Keratinocyte (primary cell): ENCODE measurements around the gene COX6B2. TPM values are rescaled to one million over a fixed set of nuclear protein-coding genes. Genes with fewer than 3 reads are reported as not detected.
A peak's percentile ranks its signal among the peaks of the same experiment; 100 is the strongest.
"Not testable (repeated sequence)": the region's sequence is repeated elsewhere in the genome, so short reads cannot be mapped to it uniquely, and the experiment has no call there.

ENCODE experiments used
- DNase-seq: peaks from one replicate; pipeline ENCODE4 v3.0.0-alpha.2; 2011; ENCODE audit warnings: low read depth, missing footprints, low spot score
- FAIRE-seq: peaks from 2 replicates; lab custom pipeline; 2011; peaks lifted over from hg19 to GRCh38; lab: Jason Lieb, UNC
- H2AFZ ChIP-seq: 2 replicates; pipeline ENCODE4 v1.6.0; 2012; ENCODE audit warnings: low read length, control low read depth, inconsistent platforms; ENCODE audit not compliant: control insufficient read depth
- H3K27ac ChIP-seq: 2 replicates; pipeline ENCODE4 v1.5.1; 2011; ENCODE audit warnings: low read length; ENCODE audit not compliant: control insufficient read depth, insufficient read depth
- H3K27me3 ChIP-seq: 3 replicates; pipeline ENCODE4 v1.6.0; 2011; ENCODE audit warnings: low read length; ENCODE audit not compliant: control insufficient read depth, insufficient read depth; ENCODE audit errors: extremely low read depth
- H3K36me3 ChIP-seq, 2 experiments: 2 replicates in 1 of 2; 3 replicates in 1 of 2; pipeline ENCODE4 v1.5.1; 2011; ENCODE audit warnings: low read length in 2 of 2, mild to moderate bottlenecking in 1 of 2; ENCODE audit not compliant: control insufficient read depth in 2 of 2, insufficient read depth in 2 of 2; ENCODE audit errors: extremely low read depth in 1 of 2
- H3K4me1 ChIP-seq: 3 replicates; pipeline ENCODE4 v1.5.1; 2011; ENCODE audit warnings: low read length; ENCODE audit not compliant: control insufficient read depth, insufficient read depth; ENCODE audit errors: extremely low read depth
- H3K4me2 ChIP-seq: 3 replicates; pipeline ENCODE4 v1.6.0; 2011; ENCODE audit warnings: low read depth, low read length; ENCODE audit not compliant: control insufficient read depth, insufficient read depth; ENCODE audit errors: extremely low read depth
- H3K4me3 ChIP-seq, 3 experiments: fragments of 200-600 bp in 1 of 3; sonication (generic) in 1 of 3; 2 replicates in 2 of 3; 3 replicates in 1 of 3; pipeline ENCODE4 v1.5.1; 2011 to 2016; ENCODE audit warnings: low read length in 3 of 3, mild to moderate bottlenecking in 3 of 3, control low read depth in 2 of 3, inconsistent platforms in 1 of 3, low read depth in 1 of 3, mixed read lengths in 1 of 3, mixed run types in 1 of 3, moderate library complexity in 1 of 3; ENCODE audit not compliant: control insufficient read depth in 2 of 3, insufficient read depth in 2 of 3; ENCODE audit errors: extremely low read depth in 1 of 3
- H3K79me2 ChIP-seq: 2 replicates; pipeline ENCODE4 v1.6.0; 2012; ENCODE audit warnings: low read length; ENCODE audit not compliant: control insufficient read depth, insufficient read depth
- H3K9ac ChIP-seq: 3 replicates; pipeline ENCODE4 v1.6.0; 2011; ENCODE audit warnings: low read length; ENCODE audit not compliant: control insufficient read depth, insufficient read depth; ENCODE audit errors: extremely low read depth
- H3K9me1 ChIP-seq: 3 replicates; pipeline ENCODE4 v1.6.0; 2011; ENCODE audit warnings: low read length; ENCODE audit not compliant: control insufficient read depth, insufficient read depth; ENCODE audit errors: extremely low read depth
- H3K9me3 ChIP-seq: 2 replicates; pipeline ENCODE4 v1.5.1; 2012; ENCODE audit warnings: low read depth, low read length; ENCODE audit not compliant: control insufficient read depth
- H4K20me1 ChIP-seq: 3 replicates; pipeline ENCODE4 v1.6.0; 2011; ENCODE audit warnings: low read length; ENCODE audit not compliant: control insufficient read depth, insufficient read depth; ENCODE audit errors: extremely low read depth
- EZH2 ChIP-seq: IDR thresholded peaks from one replicate; pipeline ENCODE4 v1.6.1; 2012; ENCODE audit warnings: inconsistent platforms, mild to moderate bottlenecking, low read length, moderate library complexity
- dilution Hi-C: fragments of 300-500 bp; cut with MboI; formaldehyde crosslinking; loops from one replicate; pipeline ENCODE4 v1.7.0; 2020; ENCODE audit warnings: low sequenced_read_pairs; ENCODE audit not compliant: extremely low pct_ligation_motif_present
- polyA minus RNA-seq, 3 experiments: library from RNA; depleted of rRNA, polyadenylated mRNA; stranded (reverse); fragments of >200 nt; gene quantifications; 1 replicate in 1 of 3; 2 replicates in 1 of 3; 3 replicates in 1 of 3; pipeline ENCODE4 v1.2.3, GENCODE V29; 2011
- polyA plus RNA-seq, 5 experiments: library from polyadenylated mRNA; depleted of rRNA in 3 of 5; stranded (reverse) in 3 of 5; stranded (forward) in 1 of 5; unstranded in 1 of 5; fragments of >200 nt; gene quantifications; 1 replicate in 1 of 5; 2 replicates in 3 of 5; 3 replicates in 1 of 5; pipeline versions ENCODE4 v1.2.1 to v1.2.3, GENCODE V29; 2011 to 2012; ENCODE audit warnings: missing spikeins in 2 of 5, low read depth in 1 of 5, low replicate concordance in 1 of 5
- TF ChIP-seq, protein P1 (sequence below), 3 experiments: IDR thresholded peaks in 1 of 3; conservative IDR thresholded peaks in 1 of 3; optimal IDR thresholded peaks in 1 of 3; 2 replicates in 2 of 3; 3 replicates in 1 of 3; pipeline versions ENCODE3 to v1.5.1; 2011; ENCODE audit warnings: low read length in 3 of 3, mild to moderate bottlenecking in 3 of 3, moderate library complexity in 2 of 3, control low read depth in 1 of 3, inconsistent platforms in 1 of 3; ENCODE audit not compliant: insufficient read depth in 2 of 3; ENCODE audit errors: extremely low read depth in 1 of 3

The COX6B2 gene, protein sequence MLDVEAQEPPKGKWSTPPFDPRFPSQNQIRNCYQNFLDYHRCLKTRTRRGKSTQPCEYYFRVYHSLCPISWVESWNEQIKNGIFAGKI
- 1.4 to 6.5 TPM (median 1.7 TPM) in 3 replicates for polyA plus RNA-seq
- polyA plus RNA-seq (2011; ENCODE audit: low read depth), result 0.61 TPM
- 0.53 and 1.1 TPM in 2 replicates for polyA plus RNA-seq (2011; cell fraction: cytosol; rRNA removed)
- 17.5 and 31.9 TPM in 2 replicates for polyA plus RNA-seq (2011; cell fraction: nucleus; rRNA removed)
- polyA plus RNA-seq (2012; ENCODE audit: low replicate concordance), result 2.6 and 3.3 TPM in 2 replicates
- polyA minus RNA-seq, result 1.3 to 1.7 TPM (median 1.3 TPM) in 3 replicates
- not detected for polyA minus RNA-seq (2011; cell fraction: cytosol; rRNA and poly(A)+ RNA removed)
- polyA minus RNA-seq (2011; cell fraction: nucleus; rRNA and poly(A)+ RNA removed), result 0.95 and 2.3 TPM in 2 replicates

DNA sequence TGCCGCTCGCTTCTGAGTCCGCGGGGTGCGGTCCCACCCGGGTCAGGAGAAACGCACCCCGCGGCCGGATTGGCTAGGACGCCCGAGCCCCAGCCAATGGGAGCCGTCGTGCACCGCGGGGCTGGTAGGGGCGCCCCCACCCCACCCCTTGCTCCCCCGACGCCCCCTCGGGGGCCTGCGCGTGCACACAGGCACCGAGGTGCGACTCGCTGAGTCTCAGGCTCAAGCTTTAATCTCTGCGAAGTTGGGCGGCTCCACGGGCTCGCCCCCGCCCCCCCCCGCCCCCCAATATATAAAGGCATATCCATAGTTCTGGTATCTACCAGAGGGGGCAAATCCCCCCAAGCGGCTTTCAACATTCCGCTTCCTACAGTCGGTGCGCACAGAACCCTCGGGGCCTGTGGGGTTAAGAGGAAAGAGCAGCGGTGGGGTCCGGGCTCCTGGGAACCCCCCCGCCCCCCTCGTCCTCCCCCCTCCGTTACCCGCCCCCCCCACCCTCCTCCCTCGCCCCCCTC, at the start of gene COX6B2:
Gene COX6B2, minus strand, starts transcription at position 22 of the 515 bp plus-strand sequence. CDS start 198 bp downstream, outside the sequence.
- Histone ChIP-seq H3K27ac (no peak within 1 kb of the TSS), H3K9me3 (no peaks in the 10 kb centered on the region), H3K4me2 (peak within 1 kb of the TSS; percentile 86), H4K20me1 (no peaks in the 10 kb centered on the region), H3K36me3 (no peaks in the 10 kb centered on the region), H3K4me3 (peak within 1 kb of the TSS; percentile 46 to 66 (median 63)), H3K79me2 (no peaks in the 10 kb centered on the region), H3K4me1 (peaks cover 9% of the 10 kb centered on the region), H3K9me1 (no peaks in the 10 kb centered on the region), H3K27me3 (peaks cover 29% of the 10 kb centered on the region), H2AFZ (peak within 1 kb of the TSS; percentile 81), H3K9ac (peak within 1 kb of the TSS; percentile 50)
- DNase-seq, result no peak
- no peak for FAIRE-seq
- dilution Hi-C loops, result no loop called here
- TF ChIP-seq, protein P1, sequence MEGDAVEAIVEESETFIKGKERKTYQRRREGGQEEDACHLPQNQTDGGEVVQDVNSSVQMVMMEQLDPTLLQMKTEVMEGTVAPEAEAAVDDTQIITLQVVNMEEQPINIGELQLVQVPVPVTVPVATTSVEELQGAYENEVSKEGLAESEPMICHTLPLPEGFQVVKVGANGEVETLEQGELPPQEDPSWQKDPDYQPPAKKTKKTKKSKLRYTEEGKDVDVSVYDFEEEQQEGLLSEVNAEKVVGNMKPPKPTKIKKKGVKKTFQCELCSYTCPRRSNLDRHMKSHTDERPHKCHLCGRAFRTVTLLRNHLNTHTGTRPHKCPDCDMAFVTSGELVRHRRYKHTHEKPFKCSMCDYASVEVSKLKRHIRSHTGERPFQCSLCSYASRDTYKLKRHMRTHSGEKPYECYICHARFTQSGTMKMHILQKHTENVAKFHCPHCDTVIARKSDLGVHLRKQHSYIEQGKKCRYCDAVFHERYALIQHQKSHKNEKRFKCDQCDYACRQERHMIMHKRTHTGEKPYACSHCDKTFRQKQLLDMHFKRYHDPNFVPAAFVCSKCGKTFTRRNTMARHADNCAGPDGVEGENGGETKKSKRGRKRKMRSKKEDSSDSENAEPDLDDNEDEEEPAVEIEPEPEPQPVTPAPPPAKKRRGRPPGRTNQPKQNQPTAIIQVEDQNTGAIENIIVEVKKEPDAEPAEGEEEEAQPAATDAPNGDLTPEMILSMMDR (optimal IDR thresholded peaks at IDR 0.05 in 1 of 3, IDR thresholded peaks at IDR 0.05 in 1 of 3, conservative IDR thresholded peaks at IDR 0.05 in 1 of 3; ENCODE audit: extremely low read depth in 1 of 3, insufficient read depth in 2 of 3, low read length in 3 of 3), result no peak
- no peak for TF ChIP-seq EZH2

DNA sequence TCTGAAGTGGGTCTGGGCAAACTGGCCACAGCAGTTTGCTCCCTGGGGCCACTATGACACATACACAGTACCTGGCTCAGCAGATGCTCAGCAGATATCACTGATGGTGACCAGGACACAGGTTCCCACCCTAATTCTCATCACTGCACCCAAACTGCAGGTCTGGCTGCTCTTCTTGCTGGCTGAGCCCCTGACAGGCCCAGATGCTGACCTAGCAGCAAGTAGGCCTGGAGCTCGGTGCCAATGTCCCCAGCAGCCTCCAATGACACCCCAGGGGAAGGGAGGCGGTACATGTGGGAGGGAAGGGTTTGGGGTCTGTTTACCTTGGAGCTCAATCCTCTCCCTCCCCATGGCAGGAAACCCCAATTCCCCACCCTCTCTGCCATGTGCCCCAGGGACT, 48.0 kb upstream of the COX6B2 start:
- H3K4me3 ChIP-seq, result no peak overlapping the region
- no peak overlapping the region for H3K9ac ChIP-seq
- DNase-seq (no peak), FAIRE-seq (no peak)
- peaks cover 45% of the 10 kb centered on the region for H3K79me2 ChIP-seq
- no peaks in the 10 kb centered on the region for H3K9me1 ChIP-seq
- peaks cover 27 to 41% of the 10 kb centered on the region in 2 experiments for H3K36me3 ChIP-seq
- no peak overlapping the region for H2AFZ ChIP-seq
- H3K4me1 ChIP-seq, result peaks cover 19% of the 10 kb centered on the region
- H3K4me2 ChIP-seq, result no peak overlapping the region
- peaks cover 14% of the 10 kb centered on the region for H4K20me1 ChIP-seq
- TF ChIP-seq EZH2, result no peak
- TF ChIP-seq, protein P1 (optimal IDR thresholded peaks at IDR 0.05 in 1 of 3, IDR thresholded peaks at IDR 0.05 in 1 of 3, conservative IDR thresholded peaks at IDR 0.05 in 1 of 3; ENCODE audit: extremely low read depth in 1 of 3, insufficient read depth in 2 of 3, low read length in 3 of 3), result no peak
- dilution Hi-C loops, result no loop called here
- no peaks in the 10 kb centered on the region for H3K27me3 ChIP-seq
- H3K9me3 ChIP-seq, result no peaks in the 10 kb centered on the region
- H3K27ac ChIP-seq, result no peak overlapping the region

DNA sequence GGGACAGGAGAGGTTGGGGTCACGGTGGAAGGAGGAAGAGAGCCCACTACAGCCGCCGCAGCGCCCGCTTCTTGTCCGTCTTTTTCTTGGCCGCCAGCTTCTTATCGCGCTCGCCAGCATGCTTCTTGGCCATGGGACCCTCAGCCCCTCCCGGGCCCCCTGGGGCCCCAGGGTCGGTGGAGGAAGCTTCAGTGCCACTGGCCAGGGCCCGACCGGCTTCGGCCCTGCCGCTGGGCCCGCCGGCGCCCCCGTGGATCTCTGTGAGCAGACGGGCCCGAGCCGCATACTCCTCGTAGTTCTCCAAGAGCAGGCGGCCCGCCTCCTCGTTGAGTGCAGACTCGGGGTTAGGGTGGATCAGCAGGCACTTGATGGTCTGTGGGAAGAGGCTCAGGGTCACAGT, 46.9 kb upstream of the COX6B2 start:
- H3K9me3 ChIP-seq, H3K4me3 ChIP-seq, H3K9ac ChIP-seq, H3K4me2 ChIP-seq, H3K9me1 ChIP-seq, H3K27me3 ChIP-seq, H2AFZ ChIP-seq, dilution Hi-C loops, FAIRE-seq, H3K27ac ChIP-seq, DNase-seq: not testable (repeated sequence)
- Histone ChIP-seq H3K79me2 (peaks cover 35% of the 10 kb centered on the region), H4K20me1 (peaks cover 11% of the 10 kb centered on the region), H3K4me1 (peaks cover 14% of the 10 kb centered on the region), H3K36me3 (peaks cover 27 to 37% of the 10 kb centered on the region in 2 experiments)
